Measurements from ENCODE around the gene STK39.

Gene STK39

GRCh38 chr2:168160897-168161296 lies 86.5 kb downstream of the STK39 start:
- DNase-seq: no peak

- DNase-seq: no peak
These were observed 87.4 kb downstream of the STK39 start for GRCh38 chr2:168159754-168160585.

- no peak for DNase-seq
These were observed 88.8 kb downstream of the STK39 start for GRCh38 chr2:168158586-168158985.

- no peak for DNase-seq
These were observed 89.5 kb downstream of the STK39 start for GRCh38 chr2:168157926-168158325.

GRCh38 chr2:168157070-168157469 lies 90.3 kb downstream of the STK39 start:
- no peak for DNase-seq

- no peak for DNase-seq
These were observed 90.7 kb downstream of the STK39 start for GRCh38 chr2:168156661-168157060.

GRCh38 chr2:168155680-168156079 lies 91.7 kb downstream of the STK39 start:
- DNase-seq: no peak

- DNase-seq: no peak
These were observed 92.3 kb downstream of the STK39 start for GRCh38 chr2:168155046-168155445.

- DNase-seq: no peak
These were observed 94.4 kb downstream of the STK39 start for GRCh38 chr2:168152902-168153530.

- DNase-seq: no peak
These were observed 97.4 kb downstream of the STK39 start for GRCh38 chr2:168149986-168150385.

GRCh38 chr2:168149150-168149974 lies 98.0 kb downstream of the STK39 start:
- DNase-seq: no peak

GRCh38 chr2:168147830-168148794 lies 99.3 kb downstream of the STK39 start:
- DNase-seq: peak in 1 of 56 donors; percentile 3

GRCh38 chr2:168146892-168147810 lies 100.2 kb downstream of the STK39 start:
- no peak for DNase-seq

- no peak for DNase-seq
These were observed 101.7 kb downstream of the STK39 start for GRCh38 chr2:168145426-168146310.

GRCh38 chr2:168145011-168145410 lies 102.4 kb downstream of the STK39 start:
- no peak for DNase-seq

GRCh38 chr2:168143813-168144212 lies 103.6 kb downstream of the STK39 start:
- no peak for DNase-seq

- DNase-seq: no peak
These were observed 106.5 kb downstream of the STK39 start for GRCh38 chr2:168140892-168141291.

- DNase-seq: no peak
These were observed 107.5 kb downstream of the STK39 start for GRCh38 chr2:168139852-168140251.

GRCh38 chr2:168138901-168139300 lies 108.5 kb downstream of the STK39 start:
- DNase-seq: no peak
